Nephron progenitor cell (in vitro differentiated cells): ENCODE data around the gene IL23R.
A peak's percentile ranks its signal among the peaks of the same experiment; 100 is the strongest.
"Not testable (repeated sequence)": the region's sequence is repeated elsewhere in the genome, so short reads cannot be mapped to it uniquely, and the experiment has no call there.

Source experiments
- DNase-seq: peaks from one replicate; pipeline ENCODE4 v3.0.0; 2021
- H3K27ac Mint-ChIP-seq: 2 replicates; pipeline ENCODE4 v1.8.0; 2021; ENCODE audit warnings: mild to moderate bottlenecking, moderate library complexity, mixed read lengths
- H3K27me3 Mint-ChIP-seq: 2 replicates; pipeline ENCODE4 v1.8.0; 2021; ENCODE audit warnings: mild to moderate bottlenecking, low read depth, mixed read lengths; ENCODE audit not compliant: poor library complexity
- H3K36me3 Mint-ChIP-seq: 2 replicates; pipeline ENCODE4 v1.8.0; 2021; ENCODE audit warnings: low read depth, mixed read lengths
- H3K4me1 Mint-ChIP-seq: 2 replicates; pipeline ENCODE4 v1.8.0; 2021; ENCODE audit warnings: mixed read lengths
- H3K4me3 Mint-ChIP-seq: 2 replicates; pipeline ENCODE4 v1.8.0; 2021; ENCODE audit warnings: mild to moderate bottlenecking, moderate library complexity, mixed read lengths
- H3K9me3 Mint-ChIP-seq: 2 replicates; pipeline ENCODE4 v1.8.0; 2021; ENCODE audit warnings: mild to moderate bottlenecking, moderate library complexity, mixed read lengths
- CTCF ChIP-seq: fragments of 200-600 bp; sonication (generic); IDR thresholded peaks from 2 replicates; pipeline ENCODE4 v1.5.0; 2021; ENCODE audit warnings: antibody characterized with exemption

IL23R gene

GRCh38 chr1:67200755-67201154 is 34.5 kb downstream of the IL23R start:
- DNase-seq, result no peak
- H3K4me1 Mint-ChIP-seq, result no peaks in the 10 kb centered on the region
- peaks cover 3% of the 10 kb centered on the region for H3K27me3 Mint-ChIP-seq
- H3K4me3 Mint-ChIP-seq, result no peak overlapping the region
- no peak for TF ChIP-seq CTCF
- H3K36me3 Mint-ChIP-seq, result no peaks in the 10 kb centered on the region
- H3K27ac Mint-ChIP-seq, result no peak overlapping the region
- H3K9me3 Mint-ChIP-seq, result no peaks in the 10 kb centered on the region

GRCh38 chr1:67201891-67202290 is 35.6 kb downstream of the IL23R start:
- H3K9me3 Mint-ChIP-seq, result no peaks in the 10 kb centered on the region
- DNase-seq, result no peak
- no peak for TF ChIP-seq CTCF
- no peak overlapping the region for H3K4me3 Mint-ChIP-seq
- H3K27me3 Mint-ChIP-seq, result peaks cover 3% of the 10 kb centered on the region
- no peaks in the 10 kb centered on the region for H3K36me3 Mint-ChIP-seq
- H3K27ac Mint-ChIP-seq, result no peak overlapping the region
- no peaks in the 10 kb centered on the region for H3K4me1 Mint-ChIP-seq

- TF ChIP-seq CTCF, result no peak
- no peak overlapping the region for H3K27ac Mint-ChIP-seq
- H3K4me3 Mint-ChIP-seq, result no peak overlapping the region
- H3K36me3 Mint-ChIP-seq, result no peaks in the 10 kb centered on the region
- no peaks in the 10 kb centered on the region for H3K27me3 Mint-ChIP-seq
- no peak for DNase-seq
- H3K9me3 Mint-ChIP-seq, result no peaks in the 10 kb centered on the region
- no peaks in the 10 kb centered on the region for H3K4me1 Mint-ChIP-seq
Observed at GRCh38 chr1:67204298-67204980, 38.2 kb downstream of the IL23R start.

- H3K27me3 Mint-ChIP-seq, H3K36me3 Mint-ChIP-seq, DNase-seq, H3K4me3 Mint-ChIP-seq, H3K9me3 Mint-ChIP-seq, H3K4me1 Mint-ChIP-seq: not testable (repeated sequence)
- H3K27ac Mint-ChIP-seq, result peak overlapping the region; percentile 76
Observed at GRCh38 chr1:67207398-67207797, 41.1 kb downstream of the IL23R start.

DNA sequence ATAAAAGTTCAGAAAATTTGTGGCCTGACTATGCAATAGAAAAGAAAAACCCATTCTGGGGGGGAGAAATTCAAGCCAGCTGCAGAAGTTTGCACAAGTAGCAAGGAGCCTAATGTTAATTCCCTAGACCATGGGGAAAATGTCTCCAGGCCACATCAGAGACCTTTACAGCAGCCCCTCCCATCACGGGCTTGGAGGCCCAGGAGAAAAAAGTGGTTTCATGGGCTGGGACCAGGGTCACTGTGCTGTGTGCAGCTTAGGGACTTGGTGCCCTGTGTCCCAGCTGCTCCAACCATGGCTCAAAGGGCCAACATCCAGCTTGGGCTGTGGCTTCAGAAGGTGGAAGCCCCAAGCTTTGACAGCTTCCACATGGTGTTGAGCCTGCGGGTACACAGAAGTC is 42.0 kb downstream of the IL23R start:
- no peak overlapping the region for H3K4me3 Mint-ChIP-seq
- DNase-seq, result no peak
- no peaks in the 10 kb centered on the region for H3K27me3 Mint-ChIP-seq
- H3K4me1 Mint-ChIP-seq, result no peaks in the 10 kb centered on the region
- no peaks in the 10 kb centered on the region for H3K36me3 Mint-ChIP-seq
- H3K27ac Mint-ChIP-seq, result no peak overlapping the region
- H3K9me3 Mint-ChIP-seq, result no peaks in the 10 kb centered on the region
- no peak for TF ChIP-seq CTCF

DNA sequence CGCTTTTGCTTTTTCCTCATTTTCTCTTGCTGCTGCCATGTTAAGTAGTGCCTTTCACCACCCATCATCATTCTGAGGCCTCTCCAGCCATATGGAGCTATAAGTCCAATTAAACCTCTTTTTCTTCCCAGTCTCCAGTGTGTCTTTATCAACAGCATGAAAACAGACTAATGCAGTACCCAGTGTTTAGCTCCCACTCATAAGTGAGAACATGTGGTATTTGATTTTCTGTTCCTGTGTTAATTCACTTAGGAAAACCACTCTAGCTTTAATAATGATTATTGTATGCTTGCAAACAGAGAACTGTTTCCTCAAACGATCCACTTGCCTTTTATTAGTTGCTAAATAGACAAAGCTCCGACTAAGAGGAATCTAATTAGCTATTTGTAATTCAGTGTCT is 43.3 kb downstream of the IL23R start:
- no peak overlapping the region for H3K27ac Mint-ChIP-seq
- no peaks in the 10 kb centered on the region for H3K36me3 Mint-ChIP-seq
- no peak overlapping the region for H3K4me3 Mint-ChIP-seq
- H3K27me3 Mint-ChIP-seq, result no peaks in the 10 kb centered on the region
- no peak for DNase-seq
- H3K9me3 Mint-ChIP-seq, result no peaks in the 10 kb centered on the region
- TF ChIP-seq CTCF, result no peak
- peaks cover 1% of the 10 kb centered on the region for H3K4me1 Mint-ChIP-seq
